ENCODE measurements around the gene RAI1. TPM values are rescaled to one million over a fixed set of nuclear protein-coding genes. Genes with fewer than 3 reads are reported as not detected.

RAI1 gene
- total and polyA plus RNA-seq, 9 donors = 1.5 to 57.7 (median 35.3) TPM

DNA sequence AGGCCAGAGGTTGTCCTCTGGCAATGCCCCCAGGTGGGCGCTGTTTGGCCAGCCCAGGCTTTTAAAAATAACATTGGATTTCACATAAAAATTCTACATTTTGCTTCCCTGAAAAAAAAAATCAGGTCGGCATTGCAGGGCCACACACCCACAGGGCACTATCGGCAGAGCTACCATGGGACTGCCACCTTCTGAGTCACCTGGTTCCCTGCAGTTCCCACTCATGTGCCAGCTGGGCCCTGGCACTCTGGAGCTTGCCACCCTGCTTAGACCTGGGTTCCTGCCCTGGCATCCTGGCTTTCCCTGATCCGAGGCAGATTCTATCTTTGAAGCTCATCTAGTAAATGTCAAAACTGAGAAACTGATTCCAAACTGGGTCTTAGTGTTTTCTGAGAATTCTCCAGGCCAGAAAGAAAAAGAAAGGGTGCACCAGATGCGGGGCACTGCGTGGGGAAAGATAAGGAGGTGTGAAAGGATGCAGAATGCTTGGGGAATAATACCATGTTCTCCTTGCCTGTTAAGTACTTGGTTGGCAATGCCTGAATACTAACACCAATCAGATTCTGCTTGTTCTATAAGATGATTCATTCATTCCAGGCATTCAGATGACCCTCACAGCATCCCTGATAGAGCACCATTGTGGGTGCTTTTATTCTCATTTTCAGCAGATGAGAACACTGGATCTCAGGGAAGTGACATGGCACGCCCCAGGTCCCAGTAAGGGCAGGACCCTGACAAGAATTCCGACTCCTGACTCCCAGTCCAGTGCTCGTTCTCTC, 51.8 kb downstream of the RAI1 start:
- intact Hi-C loops (cut with DNase I) = no loop called here

DNA sequence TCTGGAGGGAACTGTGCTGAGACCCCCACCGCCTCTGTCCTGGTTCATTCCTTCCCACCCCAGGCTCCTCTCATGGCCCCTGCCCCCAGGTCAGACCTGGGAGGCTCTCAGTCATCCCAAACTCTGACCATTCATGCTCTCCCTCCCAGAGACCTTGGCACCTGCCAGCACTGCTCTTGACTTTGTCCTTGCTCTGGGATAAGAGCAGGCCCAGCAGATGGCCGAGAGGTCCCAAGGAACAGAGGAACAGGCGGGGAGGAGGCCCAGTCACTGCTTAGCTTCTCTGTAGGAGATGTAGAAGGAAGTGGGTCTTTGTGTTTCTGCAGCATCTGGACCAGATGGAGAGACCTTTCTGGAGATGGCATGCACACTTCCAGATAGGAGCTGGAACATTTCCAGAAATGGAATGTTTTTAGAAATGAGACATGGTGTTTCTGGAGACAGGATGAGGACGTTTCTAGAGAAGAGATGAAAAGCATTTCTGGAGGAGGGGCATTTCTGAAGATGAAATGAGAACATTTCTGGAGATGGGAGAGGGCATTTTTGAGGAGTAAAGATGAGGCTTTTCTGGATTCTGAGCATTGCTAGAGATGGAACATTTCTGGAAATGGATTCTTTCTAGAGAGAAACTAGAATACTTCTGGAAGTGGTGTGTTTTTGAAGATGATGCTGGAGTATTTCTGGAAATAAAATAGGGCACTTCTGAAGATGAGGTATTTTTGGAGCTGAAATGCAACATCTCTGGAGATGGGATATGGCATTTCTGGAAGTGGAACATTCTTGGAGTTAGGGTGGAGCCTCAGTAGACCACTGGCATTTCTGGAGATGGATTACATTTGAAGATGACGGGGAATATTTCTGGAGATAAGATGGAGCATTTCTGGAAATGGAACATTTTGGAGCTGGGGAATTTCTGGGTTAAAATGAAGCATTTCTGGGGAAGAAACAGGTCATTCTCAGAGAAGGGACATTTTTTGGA, 55.2 kb downstream of the RAI1 start:
- Histone ChIP-seq H3K27ac (no peak overlapping the region), H3K36me3 (no peaks in the 10 kb centered on the region), H3K27me3 (no peaks in the 10 kb centered on the region), H3K9me3 (no peaks in the 10 kb centered on the region), H3K4me1 (ENCODE audit: insufficient read depth) (peaks cover 32% of the 10 kb centered on the region), H3K4me3 (no peak overlapping the region)
- no peak for DNase-seq
- TF ChIP-seq EP300 (IDR thresholded peaks at IDR 0.05) (no peak), POLR2A (IDR thresholded peaks at IDR 0.05) (no peak)
- TF ChIP-seq, protein P1, sequence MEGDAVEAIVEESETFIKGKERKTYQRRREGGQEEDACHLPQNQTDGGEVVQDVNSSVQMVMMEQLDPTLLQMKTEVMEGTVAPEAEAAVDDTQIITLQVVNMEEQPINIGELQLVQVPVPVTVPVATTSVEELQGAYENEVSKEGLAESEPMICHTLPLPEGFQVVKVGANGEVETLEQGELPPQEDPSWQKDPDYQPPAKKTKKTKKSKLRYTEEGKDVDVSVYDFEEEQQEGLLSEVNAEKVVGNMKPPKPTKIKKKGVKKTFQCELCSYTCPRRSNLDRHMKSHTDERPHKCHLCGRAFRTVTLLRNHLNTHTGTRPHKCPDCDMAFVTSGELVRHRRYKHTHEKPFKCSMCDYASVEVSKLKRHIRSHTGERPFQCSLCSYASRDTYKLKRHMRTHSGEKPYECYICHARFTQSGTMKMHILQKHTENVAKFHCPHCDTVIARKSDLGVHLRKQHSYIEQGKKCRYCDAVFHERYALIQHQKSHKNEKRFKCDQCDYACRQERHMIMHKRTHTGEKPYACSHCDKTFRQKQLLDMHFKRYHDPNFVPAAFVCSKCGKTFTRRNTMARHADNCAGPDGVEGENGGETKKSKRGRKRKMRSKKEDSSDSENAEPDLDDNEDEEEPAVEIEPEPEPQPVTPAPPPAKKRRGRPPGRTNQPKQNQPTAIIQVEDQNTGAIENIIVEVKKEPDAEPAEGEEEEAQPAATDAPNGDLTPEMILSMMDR (IDR thresholded peaks at IDR 0.05) = no peak
- WGBS, 3 donors = 68 to 71% (median 68%) methylated on average over 5 of the region's 5 CpGs
- intact Hi-C loops (cut with DNase I) = loop anchor here in 1 of 4 donors (5.0 kb wide), 1 partner anchor 39 kb away; no protein-coding TSS in a partner anchor

More for the DNA sequence above, 51.8 kb downstream of the RAI1 start:
- H3K9me3 ChIP-seq = no peaks in the 10 kb centered on the region
- no peaks in the 10 kb centered on the region for H3K36me3 ChIP-seq
- H3K27me3 ChIP-seq = no peaks in the 10 kb centered on the region
- no peak overlapping the region for H3K4me3 ChIP-seq
- no peak for DNase-seq
- no peak for TF ChIP-seq EP300 (IDR thresholded peaks at IDR 0.05)
- no peak for TF ChIP-seq POLR2A (IDR thresholded peaks at IDR 0.05)
- TF ChIP-seq, protein P1 (IDR thresholded peaks at IDR 0.05) = no peak
- H3K4me1 ChIP-seq (ENCODE audit: insufficient read depth) = peaks cover 7% of the 10 kb centered on the region
- no peak overlapping the region for H3K27ac ChIP-seq
- WGBS, 3 donors = 82 to 85% (median 84%) methylated on average over 9 of the region's 9 CpGs

DNA sequence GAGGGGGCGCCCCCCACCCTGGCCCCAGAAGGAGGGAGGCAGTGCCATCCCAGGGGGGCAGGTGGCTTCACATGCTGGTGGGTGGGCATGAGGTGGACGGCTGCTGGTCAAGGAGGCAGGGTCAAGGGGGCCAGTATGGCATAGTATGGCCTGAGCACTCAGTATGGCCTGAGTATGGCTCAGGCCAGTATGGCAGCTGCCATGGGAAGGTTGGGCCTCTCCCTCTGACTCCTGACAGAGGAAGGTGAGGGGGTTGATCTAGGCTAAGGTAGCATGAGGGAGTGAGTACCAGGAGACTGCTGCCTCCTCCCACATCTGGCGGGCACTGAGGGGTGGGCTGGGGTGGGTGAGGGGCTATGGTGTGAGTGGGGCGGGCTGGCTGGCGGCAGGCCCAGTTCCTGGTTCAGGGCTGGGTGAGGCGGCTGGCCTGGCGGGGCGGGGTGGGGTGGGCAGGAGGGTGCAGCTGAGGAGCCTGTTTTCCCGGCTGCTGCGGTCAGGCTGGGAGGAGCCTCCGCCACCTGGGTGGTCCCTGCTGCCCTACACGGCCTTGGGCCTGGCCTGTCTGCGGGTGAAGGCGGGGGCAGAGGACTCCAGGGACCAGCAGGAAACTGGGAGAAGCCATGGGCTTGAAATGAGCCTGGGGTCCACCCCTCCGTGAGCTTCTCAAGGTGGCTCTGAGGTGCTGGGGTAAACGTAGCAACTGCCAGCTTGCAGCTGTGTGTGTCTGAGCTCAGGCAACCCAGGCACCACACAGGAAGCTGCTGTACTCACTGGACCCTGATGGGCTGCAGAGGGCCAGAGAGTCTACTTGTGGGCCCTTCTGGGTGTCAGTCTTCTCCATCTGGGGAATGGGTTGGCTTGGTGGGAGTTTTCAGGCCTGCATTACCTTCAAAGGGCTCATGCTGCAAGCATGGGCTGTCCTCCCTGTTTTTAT, 57.0 kb downstream of the RAI1 start:
- DNase-seq = peak; percentile 60 to 86 (median 73)
- Histone ChIP-seq H3K4me3 (no peak overlapping the region), H3K27ac (peak overlapping the region; percentile 8 to 12), H3K27me3 (no peaks in the 10 kb centered on the region), H3K36me3 (no peaks in the 10 kb centered on the region), H3K9me3 (no peaks in the 10 kb centered on the region), H3K4me1 (ENCODE audit: insufficient read depth) (peaks cover 40% of the 10 kb centered on the region)
- intact Hi-C loops (cut with DNase I) = loop anchor here in 1 of 4 donors (5.0 kb wide), 1 partner anchor 41 kb away; no protein-coding TSS in a partner anchor
- 14 to 38% (median 31%) methylated on average over 5 to 16 of the region's 16 CpGs for WGBS, 3 donors
- TF ChIP-seq POLR2A (IDR thresholded peaks at IDR 0.05) (no peak), EP300 (IDR thresholded peaks at IDR 0.05) (no peak)
- TF ChIP-seq, protein P1 (IDR thresholded peaks at IDR 0.05) = no peak

Measured in ovary (tissue), 9 donors.